HG03135 (cell line): ENCODE measurements around the gene KCTD14.
"Not testable (repeated sequence)": the region's sequence is repeated elsewhere in the genome, so short reads cannot be mapped to it uniquely, and the experiment has no call there.

Source experiments
- ATAC-seq: cut with Tn5 transposase; IDR thresholded peaks from one replicate; pipeline ENCODE4 v1.9.1; 2021; ENCODE audit warnings: mild to moderate bottlenecking, moderate library complexity; ENCODE audit not compliant: unreplicated experiment

The KCTD14 gene

DNA sequence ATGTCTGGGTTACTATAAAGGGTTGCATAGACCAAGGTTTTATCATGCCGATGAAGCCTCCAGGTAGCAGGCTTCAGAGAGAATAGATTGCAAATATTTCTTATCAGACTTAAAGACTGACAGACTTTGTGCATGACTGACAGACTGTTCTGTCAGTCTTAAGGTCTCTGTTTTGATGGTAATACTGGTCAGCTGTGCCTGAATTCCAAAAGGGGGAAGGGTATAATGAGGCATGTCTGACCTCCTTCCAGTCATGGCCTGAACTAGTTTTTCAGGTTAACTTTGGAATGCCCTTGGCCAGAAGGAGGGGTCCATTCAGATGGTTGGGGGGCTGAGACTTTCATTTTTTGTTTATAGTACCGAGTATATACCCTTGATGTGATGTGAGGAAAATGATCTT, 4.7 kb upstream of the KCTD14 start:
- no peak for ATAC-seq

DNA sequence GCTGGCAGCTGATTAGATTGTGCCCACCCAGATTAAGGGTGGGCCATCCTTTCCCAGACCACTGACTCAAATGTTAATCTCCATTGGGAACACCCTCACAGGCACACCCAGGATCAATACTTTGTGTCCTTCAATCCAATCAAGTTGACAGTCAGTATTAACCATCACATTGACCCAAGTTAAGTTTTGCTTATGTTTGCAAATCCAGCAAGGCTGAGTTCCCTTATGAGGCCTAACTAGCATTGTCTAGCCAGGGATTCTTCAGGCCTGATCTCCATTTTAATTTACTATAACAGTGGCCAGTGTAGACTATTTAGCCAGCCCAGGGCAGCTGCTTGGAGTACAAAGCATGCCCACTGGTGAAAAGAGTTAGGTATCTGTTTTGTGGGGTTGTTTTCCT, 2.3 kb upstream of the KCTD14 start:
- no peak for ATAC-seq

GRCh38 chr11:78023426-78023825, 350 bp upstream of the KCTD14 start:
- no peak for ATAC-seq

GRCh38 chr11:78021611-78022010, 1.5 kb downstream of the KCTD14 start:
- ATAC-seq, result no peak

DNA sequence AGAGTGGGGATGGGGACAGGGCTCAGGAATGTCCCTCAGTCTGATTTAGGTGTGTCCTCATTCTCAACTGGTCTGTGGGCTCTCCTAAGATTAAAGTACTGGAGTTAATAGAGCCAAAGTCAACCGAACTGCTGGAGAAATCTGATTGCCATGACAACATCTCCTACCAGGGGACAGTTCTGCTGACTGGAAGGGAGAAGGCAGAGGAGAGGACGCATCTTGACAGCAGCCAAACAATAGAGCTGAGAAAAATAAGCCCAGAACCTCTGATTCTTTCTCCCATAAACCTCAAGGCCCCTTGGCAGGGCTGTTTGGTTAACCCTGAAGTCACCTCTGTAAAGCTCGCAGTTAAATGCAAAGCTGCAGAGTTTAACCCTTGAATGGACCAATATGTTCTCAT, 2.8 kb downstream of the KCTD14 start:
- ATAC-seq, result no peak

DNA sequence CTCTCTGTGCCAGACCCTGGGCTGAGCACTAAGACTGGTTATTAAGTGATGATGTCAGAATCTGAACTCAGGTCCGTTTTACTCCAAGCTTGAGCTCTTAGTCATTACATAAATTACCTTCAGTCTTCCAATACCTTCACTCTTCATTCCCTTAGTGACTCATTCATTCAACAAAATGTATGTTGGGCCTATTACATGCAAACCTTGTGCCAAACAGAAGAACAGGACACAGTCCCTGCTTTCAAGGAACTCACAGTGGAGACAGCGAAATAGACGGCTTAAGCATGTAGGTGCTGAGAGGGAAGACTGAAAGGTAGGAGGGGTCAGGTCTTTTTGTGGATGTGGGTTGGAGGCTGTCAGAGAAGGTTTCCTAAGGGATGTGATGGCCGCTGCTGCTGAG, 3.3 kb downstream of the KCTD14 start:
- no peak for ATAC-seq

DNA sequence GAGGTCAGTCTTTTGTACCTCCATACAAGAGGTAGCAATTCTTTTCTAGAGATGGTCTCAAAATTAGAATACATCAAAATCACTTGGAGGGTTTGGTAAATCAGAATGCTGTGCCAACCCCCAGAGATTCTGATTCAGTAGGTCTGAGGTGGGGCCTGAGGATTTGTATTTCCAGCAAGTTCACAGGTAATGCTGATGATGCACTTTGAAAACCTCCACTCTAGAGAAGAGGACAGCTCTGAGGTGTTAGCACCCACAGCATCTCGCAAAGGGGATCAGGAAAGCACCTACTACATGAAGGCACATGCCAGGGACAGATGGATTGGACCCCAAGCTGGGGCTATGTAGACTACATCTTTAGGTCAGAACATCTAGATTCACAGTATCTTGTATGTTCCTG, 7.2 kb downstream of the KCTD14 start:
- ATAC-seq, result no peak

GRCh38 chr11:78014937-78015520, 8.0 kb downstream of the KCTD14 start:
- ATAC-seq, result not testable (repeated sequence)

GRCh38 chr11:78011301-78011700, 11.8 kb downstream of the KCTD14 start:
- ATAC-seq, result no peak

GRCh38 chr11:78010755-78011154, 12.3 kb downstream of the KCTD14 start:
- ATAC-seq, result no peak

DNA sequence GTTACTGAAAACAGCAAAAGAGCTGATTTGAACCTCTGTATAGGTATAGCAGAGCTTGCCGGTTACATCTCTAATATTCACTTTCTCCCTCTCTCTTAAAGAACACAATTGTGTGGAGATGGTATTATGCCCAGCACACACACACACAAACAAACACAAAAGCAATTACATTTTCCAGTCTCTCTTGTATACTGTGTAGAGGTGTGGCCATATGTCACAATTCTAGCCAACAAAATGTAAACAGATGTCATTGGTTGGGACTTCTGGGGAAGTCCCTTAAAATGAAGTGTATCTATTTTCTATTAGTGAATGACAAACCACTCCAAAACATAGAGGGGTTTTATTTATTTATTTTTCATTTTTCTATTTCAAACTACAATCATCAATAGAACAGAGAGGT, 12.8 kb downstream of the KCTD14 start:
- no peak for ATAC-seq

DNA sequence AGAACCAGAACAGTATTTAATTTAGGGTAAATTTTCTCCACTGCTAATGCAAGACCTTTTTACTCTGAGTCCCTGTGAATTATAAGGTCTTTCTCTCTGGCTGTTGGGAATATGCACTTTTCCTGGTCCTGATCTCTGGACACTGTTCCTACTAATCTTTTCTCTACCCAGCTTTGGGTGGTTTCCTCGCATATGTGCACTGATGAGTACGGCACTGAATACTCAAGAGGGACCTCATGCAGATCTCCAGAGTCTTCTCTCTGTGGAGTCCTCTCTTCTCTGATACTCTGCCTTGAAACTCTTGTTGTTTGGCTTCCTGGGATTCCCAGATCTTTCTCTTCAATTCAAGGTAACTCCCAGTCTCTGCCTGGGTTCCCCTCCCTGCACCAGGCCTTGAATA, 14.0 kb downstream of the KCTD14 start:
- ATAC-seq, result no peak

DNA sequence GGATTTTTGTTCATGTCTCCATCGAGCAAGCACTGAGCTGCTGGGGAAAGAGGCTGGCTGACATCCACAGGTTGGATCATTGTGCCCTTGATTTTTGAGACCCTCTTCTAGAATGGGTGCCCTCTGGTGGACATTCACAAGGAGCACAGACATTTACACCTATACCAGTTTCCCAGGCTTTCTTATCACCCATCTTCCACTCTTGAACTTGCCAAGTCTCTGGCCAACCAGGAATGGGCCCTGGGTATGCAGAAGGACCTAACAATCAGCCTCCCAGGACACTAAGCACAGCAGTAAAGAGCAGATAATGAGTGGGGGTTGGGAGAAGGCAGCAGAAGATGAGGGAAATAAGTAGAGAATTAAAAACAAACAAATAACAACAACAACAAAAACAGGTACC, 22.9 kb downstream of the KCTD14 start:
- ATAC-seq, result no peak

DNA sequence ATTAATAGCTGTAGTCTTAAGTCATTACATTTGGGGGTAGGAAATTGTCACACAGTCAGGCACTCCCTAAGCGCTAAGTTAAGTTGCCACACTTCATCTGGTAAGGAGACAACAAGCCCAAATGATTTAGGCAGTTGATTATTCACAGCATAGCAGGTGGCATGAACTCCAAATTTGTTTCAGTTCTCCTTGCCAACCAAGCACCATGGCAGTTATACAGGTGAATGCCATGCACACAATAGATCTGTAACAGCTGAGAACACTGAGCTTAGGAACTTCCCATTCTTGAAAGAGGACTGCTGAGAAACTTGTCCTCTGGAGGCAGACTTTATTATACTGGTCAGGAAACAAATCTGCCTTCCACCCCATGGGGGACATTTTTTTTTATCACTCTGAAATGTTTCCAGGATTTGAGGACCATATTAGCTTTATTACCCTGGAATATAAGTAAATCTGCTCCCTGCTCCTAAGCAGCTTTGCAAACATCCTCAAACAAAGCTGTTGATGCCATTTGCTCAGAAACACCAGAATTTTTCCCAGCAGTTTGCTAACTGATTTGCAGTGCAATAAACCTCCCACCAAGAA, 23.5 kb downstream of the KCTD14 start:
- no peak for ATAC-seq

GRCh38 chr11:77994434-77995362, 28.4 kb downstream of the KCTD14 start, which contains the start of gene INTS4:
Gene INTS4 (minus strand): TSS chr11:77994668. CDS start chr11:77994643, 25 bp downstream.
- peak; percentile 98 for ATAC-seq

- no peak for ATAC-seq
Measured at GRCh38 chr11:77993902-77994301, 29.2 kb downstream of the KCTD14 start.

- ATAC-seq, result no peak
Measured at GRCh38 chr11:77990981-77991380, 32.1 kb downstream of the KCTD14 start.

DNA sequence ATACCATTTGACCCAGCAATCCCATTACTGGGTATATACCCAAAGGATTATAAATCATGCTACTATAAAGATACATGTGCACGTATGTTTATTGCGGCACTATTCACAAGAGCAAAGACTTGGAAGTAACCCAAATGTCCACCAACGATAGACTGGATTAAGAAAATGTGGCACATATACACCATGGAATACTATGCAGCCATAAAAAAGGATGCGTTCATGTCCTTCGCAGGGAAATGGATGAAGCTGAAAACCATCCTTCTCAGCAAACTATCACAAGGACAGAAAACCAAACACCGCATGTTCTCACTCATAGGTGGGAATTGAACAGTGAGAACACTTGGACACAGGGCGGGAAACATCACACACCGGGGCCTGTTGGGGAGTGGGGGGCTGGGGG, 36.6 kb downstream of the KCTD14 start:
- ATAC-seq, result not testable (repeated sequence)

DNA sequence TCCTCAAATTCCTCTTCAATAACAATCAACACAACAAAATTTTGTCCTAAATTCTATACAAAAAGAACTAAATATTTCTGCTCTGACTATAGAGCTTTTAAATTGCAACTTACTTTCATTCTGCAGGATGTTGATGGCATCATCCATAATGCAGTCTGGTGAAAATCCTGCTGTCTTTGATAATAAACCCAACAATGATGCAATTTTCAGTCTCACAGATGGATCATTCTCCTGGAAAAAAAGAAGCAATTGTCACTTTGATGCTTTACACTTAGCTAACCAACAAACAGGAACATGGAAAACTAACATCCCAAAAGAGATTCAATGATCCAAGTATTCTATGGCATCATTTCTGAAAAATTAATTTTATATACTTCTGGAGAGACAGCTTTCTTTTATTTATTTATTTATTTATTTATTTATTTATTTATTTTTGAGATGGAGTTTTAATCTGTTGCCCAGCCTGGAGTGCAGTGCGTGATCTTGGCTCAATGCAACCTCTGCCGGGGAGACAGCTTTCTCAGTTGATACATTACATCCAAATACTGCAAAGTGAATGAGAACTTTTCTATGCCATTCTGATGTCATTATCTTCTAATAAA, 41.6 kb downstream of the KCTD14 start:
- no peak for ATAC-seq

DNA sequence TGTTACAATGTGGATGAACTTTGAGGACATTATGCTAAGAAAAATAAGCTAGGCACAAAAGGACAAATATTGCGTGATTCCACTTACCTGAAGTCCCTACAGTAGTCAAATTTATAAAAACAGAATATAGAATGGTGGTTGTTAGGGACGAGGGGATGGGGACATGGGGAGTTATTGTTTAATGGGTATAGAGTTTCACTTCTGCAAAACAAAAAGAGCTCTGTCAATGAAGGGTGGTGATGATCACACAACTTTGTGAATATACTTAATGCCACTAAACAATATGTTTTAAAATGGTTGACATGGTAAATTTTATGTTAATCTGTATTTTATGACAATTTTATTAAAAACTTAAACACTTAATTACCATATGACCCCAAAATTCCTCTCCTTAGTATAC, 54.7 kb downstream of the KCTD14 start:
- ATAC-seq, result peak; percentile 74

- ATAC-seq, result no peak
Measured at GRCh38 chr11:77967753-77968152, 55.3 kb downstream of the KCTD14 start.

DNA sequence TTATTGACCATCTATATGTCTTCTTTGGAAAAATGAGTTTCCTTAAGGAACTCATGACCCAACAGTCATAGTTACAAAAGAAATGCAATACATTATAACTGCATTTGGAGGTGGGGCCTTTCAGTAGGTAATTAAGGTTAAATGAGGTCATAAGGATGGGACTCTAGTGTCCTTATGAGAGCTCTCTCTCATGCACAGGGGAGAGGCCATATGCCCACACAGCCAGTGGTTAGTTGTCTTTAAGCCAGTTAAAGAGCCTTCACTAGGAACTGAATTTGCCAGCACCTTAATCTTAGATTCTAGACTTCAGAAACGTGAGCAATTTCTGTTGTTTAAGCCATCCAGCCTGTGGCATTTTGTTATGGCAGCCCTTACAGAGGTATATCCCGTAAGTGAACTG, 56.0 kb downstream of the KCTD14 start:
- ATAC-seq, result no peak
